Activated CD8-positive, alpha-beta T cell treated with anti-CD3 and anti-CD28 coated beads for 36 hours (primary cell): ENCODE results near the gene UBXN6. TPM values are rescaled to one million over a fixed set of nuclear protein-coding genes. Genes with fewer than 3 reads are reported as not detected.

Source experiments
- ATAC-seq: fragments of 200-7000 bp; cut with Tn5 transposase; one replicate; pipeline ENCODE4 v1.10.0; 2021; ENCODE audit warnings: mild to moderate bottlenecking, moderate library complexity
- CTCF ChIA-PET: fragments of 350-600 bp; sonication (Branson Sonifier 250); formaldehyde crosslinking; loops from one replicate; lab custom pipeline; 2021; ENCODE audit warnings: antibody characterized with exemption; lab: Charles Lee
- POLR2A ChIA-PET: fragments of 350-600 bp; sonication (Branson Sonifier 250); formaldehyde crosslinking; loops from one replicate; lab custom pipeline; 2021; ENCODE audit warnings: antibody characterized with exemption; lab: Charles Lee
- DNase-seq: peaks from one replicate; pipeline ENCODE4 v3.0.0-alpha.2; 2020
- H3K27ac Mint-ChIP-seq: one replicate; pipeline ENCODE4 v1.8.0; 2021; ENCODE audit warnings: mild to moderate bottlenecking, mixed read lengths
- H3K27me3 Mint-ChIP-seq: one replicate; pipeline ENCODE4 v1.8.0; 2021; ENCODE audit warnings: mixed read lengths
- H3K36me3 Mint-ChIP-seq: one replicate; pipeline ENCODE4 v1.8.0; 2021; ENCODE audit warnings: low read depth, mixed read lengths
- H3K4me1 Mint-ChIP-seq: one replicate; pipeline ENCODE4 v1.8.0; 2021; ENCODE audit warnings: low read depth, mixed read lengths
- H3K4me3 Mint-ChIP-seq: one replicate; pipeline ENCODE4 v1.8.0; 2021; ENCODE audit warnings: mild to moderate bottlenecking, moderate library complexity, mixed read lengths
- H3K9me3 Mint-ChIP-seq: one replicate; pipeline ENCODE4 v1.8.0; 2021; ENCODE audit warnings: mixed read lengths
- CTCF ChIP-seq: fragments of 200-600 bp; IDR thresholded peaks from one replicate; pipeline ENCODE4 v1.8.0; 2022; ENCODE audit warnings: antibody characterized with exemption, mild to moderate bottlenecking
- intact Hi-C: fragments of 100-400 bp; cut with micrococcal nuclease; formaldehyde crosslinking; loops from one replicate; pipeline ENCODE4 v1.10.0; 2022
- total RNA-seq, 2 experiments: library from RNA; stranded (reverse); gene quantifications; one replicate each; pipeline ENCODE4 v1.2.3, GENCODE V29; 2021

UBXN6 gene
- total RNA-seq, 2 experiments from 2014 or later = 35.8 to 36.5 TPM

DNA sequence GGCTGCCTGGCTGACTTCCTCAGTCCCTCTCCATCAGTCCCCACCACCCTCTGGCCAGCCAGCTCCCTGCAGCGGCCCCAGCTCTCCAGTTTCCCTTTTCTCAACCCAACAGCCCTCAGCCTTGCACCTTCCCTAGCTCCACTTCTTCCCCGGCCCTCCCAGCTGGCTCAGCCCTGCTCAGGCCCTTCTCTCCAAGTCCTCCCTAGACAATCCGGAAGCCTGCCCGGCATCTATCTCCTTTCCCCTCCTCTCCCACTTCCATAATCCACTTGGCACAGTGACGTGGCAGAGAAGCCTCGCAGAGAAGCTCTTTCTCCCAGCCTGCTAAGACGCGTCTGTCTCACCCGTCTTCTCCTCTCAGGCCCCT lies 1.1 kb downstream of the UBXN6 start:
- intact Hi-C loops = no loop called here
- TF ChIP-seq CTCF = no peak
- ATAC-seq (no peak), DNase-seq (no peak)
- peak overlapping the region; percentile 87 for H3K4me3 Mint-ChIP-seq
- H3K27me3 Mint-ChIP-seq = no peaks in the 10 kb centered on the region
- ChIA-PET CTCF (interaction anchor here (0.6 to 1.2 kb wide), 3 partner anchors 15 to 76 kb away, joined by 3 to 4 read pairs (median 3); no protein-coding TSS in a partner anchor), POLR2A (interaction anchor here (1.0 to 4.3 kb wide), 8 partner anchors 10 to 54 kb away, joined by 3 to 17 read pairs (median 4); partner anchors contain the start of gene CHAF1A)
- H3K36me3 Mint-ChIP-seq = no peaks in the 10 kb centered on the region
- peak overlapping the region; percentile 84 for H3K27ac Mint-ChIP-seq
- peaks cover 19% of the 10 kb centered on the region for H3K4me1 Mint-ChIP-seq
- no peaks in the 10 kb centered on the region for H3K9me3 Mint-ChIP-seq

DNA sequence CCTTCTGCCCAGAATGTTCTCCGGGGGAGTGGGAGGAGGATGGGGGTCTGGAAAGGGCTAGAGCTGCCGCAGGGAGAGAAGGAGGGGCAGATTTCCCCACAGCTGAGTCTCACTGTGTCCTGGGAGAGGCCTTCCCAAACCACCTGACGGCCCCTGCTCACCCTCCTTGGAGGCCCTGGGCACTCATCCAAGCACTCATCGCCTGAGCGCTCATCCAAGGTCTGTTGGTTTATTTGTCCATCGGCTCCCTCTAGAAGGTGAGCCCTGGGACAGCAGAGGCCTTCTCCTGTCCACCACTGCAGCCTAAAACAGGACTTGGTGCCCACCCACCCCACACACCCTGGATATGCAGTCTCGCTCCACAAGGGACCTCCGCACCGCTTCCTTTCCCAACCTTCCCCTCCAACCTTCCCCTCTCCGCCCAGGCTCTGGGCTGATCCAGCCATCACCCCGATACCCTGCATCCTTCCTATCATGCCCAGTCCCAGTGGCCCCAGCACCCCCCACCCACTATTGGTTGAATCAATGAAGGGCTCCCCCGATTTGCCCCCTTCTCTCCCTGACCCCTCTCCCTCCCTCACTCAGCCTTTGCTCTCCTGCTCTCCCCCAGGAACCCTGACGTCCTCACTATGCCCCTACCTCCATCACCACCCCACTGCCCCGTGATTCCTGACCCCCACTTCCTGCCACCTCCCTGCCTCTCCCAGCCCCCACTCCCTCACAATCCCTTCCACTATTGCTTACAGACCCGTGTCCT lies 1.7 kb downstream of the UBXN6 start:
- ATAC-seq (no peak), DNase-seq (no peak)
- Mint-ChIP-seq H3K27me3 (no peaks in the 10 kb centered on the region), H3K4me3 (peak overlapping the region; percentile 87), H3K36me3 (no peaks in the 10 kb centered on the region), H3K27ac (peak overlapping the region; percentile 84), H3K4me1 (peaks cover 19% of the 10 kb centered on the region), H3K9me3 (no peaks in the 10 kb centered on the region)
- intact Hi-C loops = no loop called here
- TF ChIP-seq CTCF = no peak
- ChIA-PET CTCF (interaction anchor here (0.6 to 1.2 kb wide), 3 partner anchors 15 to 75 kb away, joined by 3 to 4 read pairs (median 3); no protein-coding TSS in a partner anchor), POLR2A (interaction anchor here (1.2 to 4.3 kb wide), 3 partner anchors 10 to 15 kb away, joined by 3 to 17 read pairs (median 10); no protein-coding TSS in a partner anchor)

DNA sequence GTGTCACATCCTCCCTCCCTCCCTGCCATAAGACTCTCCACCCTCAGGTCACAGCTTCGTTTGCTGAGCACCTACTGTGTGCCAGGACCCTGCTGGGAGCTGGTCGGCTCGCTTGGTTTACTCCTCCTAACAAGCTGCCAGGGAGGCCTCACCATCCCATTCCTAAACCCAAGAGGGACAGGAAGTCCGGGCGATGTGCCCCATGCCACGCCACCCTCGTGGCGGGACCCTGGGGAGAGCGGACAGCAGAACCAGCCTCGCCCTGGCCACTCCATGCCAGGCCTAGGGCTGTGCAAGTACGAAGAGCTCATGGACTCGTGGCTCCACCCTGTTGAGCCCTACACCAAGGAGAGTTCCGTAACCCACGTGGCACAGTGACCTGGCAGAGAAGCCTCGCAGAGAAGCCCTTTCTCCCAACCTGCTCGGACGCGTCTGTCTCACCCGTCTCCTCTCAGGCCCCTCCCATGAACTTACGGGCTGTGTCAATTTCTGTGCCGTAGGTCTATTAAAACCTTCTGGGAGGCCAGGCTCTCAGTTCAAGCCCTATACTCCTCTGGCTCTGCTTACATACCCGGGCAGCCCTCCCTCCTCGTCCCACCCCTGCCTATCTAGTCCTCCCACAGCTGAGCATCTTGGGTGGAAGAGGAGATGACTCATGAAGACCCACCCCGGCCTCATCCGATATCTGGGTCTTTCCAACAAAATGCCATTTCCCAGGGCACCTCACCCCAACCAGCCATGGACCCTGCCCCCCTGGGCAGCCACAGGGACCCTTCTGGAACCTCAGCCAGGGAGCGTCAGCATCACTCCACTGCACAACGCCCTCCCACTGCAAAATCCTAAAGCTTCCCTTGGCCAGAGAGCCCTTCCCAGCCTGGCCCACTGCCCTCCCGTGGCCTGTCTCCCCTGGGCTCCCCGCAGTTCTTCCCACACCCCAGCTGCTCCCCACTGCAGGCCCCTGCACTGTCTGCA lies 2.6 kb downstream of the UBXN6 start:
- no peak for TF ChIP-seq CTCF
- ChIA-PET POLR2A (interaction anchor here (1.1 to 4.3 kb wide), 5 partner anchors 9 to 51 kb away, joined by 3 to 17 read pairs (median 4); no protein-coding TSS in a partner anchor), CTCF (no interaction called here)
- no peak for ATAC-seq
- H3K4me1 Mint-ChIP-seq = peaks cover 19% of the 10 kb centered on the region
- no peak for DNase-seq
- H3K4me3 Mint-ChIP-seq = no peak overlapping the region
- H3K9me3 Mint-ChIP-seq = no peaks in the 10 kb centered on the region
- intact Hi-C loops = no loop called here
- H3K27me3 Mint-ChIP-seq = no peaks in the 10 kb centered on the region
- peaks cover 3% of the 10 kb centered on the region for H3K36me3 Mint-ChIP-seq
- H3K27ac Mint-ChIP-seq = no peak overlapping the region

DNA sequence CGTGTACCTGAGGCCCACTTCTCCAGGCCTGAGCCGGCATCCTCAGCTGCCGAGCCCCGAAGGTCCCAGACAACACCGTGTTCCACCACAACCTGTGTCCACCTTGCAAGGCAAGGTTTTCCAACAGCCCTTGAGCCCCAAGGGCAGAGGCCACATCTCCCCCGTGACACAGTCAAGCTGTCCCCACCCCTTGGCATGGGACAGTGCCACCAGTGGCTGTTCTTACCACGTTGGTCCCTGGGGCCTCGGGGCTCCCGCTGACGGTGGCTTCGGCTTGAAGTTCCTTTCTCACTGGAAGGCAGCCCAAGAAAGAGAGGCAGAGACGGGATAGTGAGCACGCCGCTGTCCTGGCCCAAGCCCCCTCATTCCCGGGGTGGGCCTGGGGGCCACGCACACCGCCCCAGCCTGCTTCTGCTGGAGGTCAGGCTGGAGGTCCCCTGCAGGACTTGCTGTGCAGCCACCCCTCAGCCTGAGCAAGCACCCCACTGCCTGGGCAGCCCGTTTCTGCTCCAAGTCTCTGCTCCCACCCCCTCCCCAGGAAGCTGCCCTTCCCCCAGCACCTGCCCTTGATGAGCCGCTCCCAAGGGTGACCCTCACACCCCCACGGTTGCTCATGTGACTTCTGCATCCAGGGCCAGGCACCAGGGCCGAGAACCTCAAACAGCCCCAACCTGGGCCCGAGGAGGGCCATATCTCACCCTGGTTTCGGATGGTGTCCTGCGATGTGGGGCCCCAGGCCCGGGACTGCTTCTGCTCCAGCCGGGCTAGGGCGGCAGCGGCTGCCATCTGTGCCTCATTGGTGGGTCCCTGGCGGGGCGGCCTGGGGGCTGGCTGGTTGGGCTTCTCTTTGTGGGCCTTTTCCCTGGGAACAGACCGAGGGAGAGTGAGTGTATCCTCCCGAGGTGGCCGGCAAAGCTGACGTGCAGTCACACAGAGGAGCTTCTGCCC lies 4.1 kb downstream of the UBXN6 start:
- Mint-ChIP-seq H3K4me3 (no peak overlapping the region), H3K27me3 (no peaks in the 10 kb centered on the region), H3K9me3 (no peaks in the 10 kb centered on the region), H3K4me1 (peaks cover 19% of the 10 kb centered on the region), H3K36me3 (peaks cover 10% of the 10 kb centered on the region), H3K27ac (no peak overlapping the region)
- POLR2A ChIA-PET = interaction anchor here (1.0 to 4.3 kb wide), 4 partner anchors 7 to 49 kb away, joined by 3 to 17 read pairs (median 4); no protein-coding TSS in a partner anchor
- TF ChIP-seq CTCF = no peak
- intact Hi-C loops = no loop called here
- ATAC-seq = no peak
- DNase-seq = no peak
- CTCF ChIA-PET = no interaction called here
